H1 (cell line): ENCODE results near the gene OR10A2. TPM values are rescaled to one million over a fixed set of nuclear protein-coding genes. Genes with fewer than 3 reads are reported as not detected.

ENCODE experiments used
- CTCF ChIA-PET: fragments of 300-600 bp; sonication (Branson Sonifier 250); formaldehyde crosslinking; loops from one replicate; lab custom pipeline; 2021; ENCODE audit not compliant: partially characterized antibody; lab: Charles Lee
- POLR2A ChIA-PET: fragments of 300-600 bp; sonication (Branson Sonifier 250); formaldehyde crosslinking; loops from one replicate; lab custom pipeline; 2021; ENCODE audit warnings: inconsistent platforms; ENCODE audit not compliant: partially characterized antibody; lab: Charles Lee
- DNase-seq, 2 experiments: peaks; one replicate each; pipeline versions ENCODE4 v3.0.0 to v3.0.0-alpha.2; 2010 to 2022; ENCODE audit warnings: low spot score in 2 of 2, low read depth in 1 of 2, mixed read lengths in 1 of 2
- FAIRE-seq: peaks from 2 replicates; lab custom pipeline; 2011; peaks lifted over from hg19 to GRCh38; lab: Jason Lieb, UNC
- H2AFZ ChIP-seq: 2 replicates; pipeline ENCODE4 v1.8.1; 2012; ENCODE audit warnings: low read length, inconsistent platforms
- H2AK5ac ChIP-seq: 2 replicates; pipeline ENCODE4 v1.6.1; 2013; ENCODE audit warnings: low read depth, low read length
- H2BK120ac ChIP-seq: replicated peaks from 2 replicates; pipeline ENCODE3; 2013; ENCODE audit warnings: low read depth, low read length, inconsistent platforms
- H2BK12ac ChIP-seq: 2 replicates; pipeline ENCODE4 v1.6.1; 2013; ENCODE audit warnings: low read depth, low read length
- H2BK15ac ChIP-seq: 2 replicates; pipeline ENCODE4 v1.6.1; 2013; ENCODE audit warnings: low read length
- H2BK20ac ChIP-seq: 2 replicates; pipeline ENCODE4 v1.6.1; 2013; ENCODE audit warnings: low read length
- H2BK5ac ChIP-seq: 2 replicates; pipeline ENCODE4 v1.6.1; 2013; ENCODE audit warnings: low read depth, low read length
- H3K14ac ChIP-seq: 2 replicates; pipeline ENCODE4 v1.6.1; 2013; ENCODE audit warnings: inconsistent platforms; ENCODE audit not compliant: insufficient read length
- H3K18ac ChIP-seq: 2 replicates; pipeline ENCODE4 v1.6.1; 2013; ENCODE audit warnings: low read length; ENCODE audit errors: extremely low read depth
- H3K23ac ChIP-seq: 2 replicates; pipeline ENCODE4 v1.6.1; 2013; ENCODE audit warnings: inconsistent platforms; ENCODE audit not compliant: insufficient read length
- H3K23me2 ChIP-seq: 2 replicates; pipeline ENCODE4 v1.6.1; 2013; ENCODE audit warnings: low read depth, low read length
- H3K27ac ChIP-seq: 2 replicates; pipeline ENCODE4 v1.6.1; 2011; ENCODE audit warnings: low read depth, low read length, inconsistent platforms
- H3K27me3 ChIP-seq, 4 experiments: replicated peaks in 1 of 4; 1 replicate in 1 of 4; 2 replicates in 3 of 4; pipeline versions ENCODE4 v1.6.1 to v1.8.1; 2011 to 2013; ENCODE audit warnings: low read length in 3 of 4, mild to moderate bottlenecking in 3 of 4, inconsistent platforms in 2 of 4, mixed read lengths in 2 of 4, moderate library complexity in 1 of 4; ENCODE audit not compliant: control insufficient read depth in 3 of 4, insufficient read depth in 3 of 4; ENCODE audit errors: extremely low read depth in 1 of 4
- H3K36me3 ChIP-seq, 4 experiments: 2 replicates each; pipeline versions ENCODE4 v1.6.1 to v1.8.1; 2011 to 2013; ENCODE audit warnings: mild to moderate bottlenecking in 4 of 4, low read length in 3 of 4, moderate library complexity in 2 of 4, control low read depth in 1 of 4, inconsistent platforms in 1 of 4; ENCODE audit not compliant: insufficient read depth in 4 of 4, control insufficient read depth in 2 of 4
- H3K4ac ChIP-seq: replicated peaks from 2 replicates; pipeline ENCODE3; 2013; ENCODE audit warnings: low read length, low read depth, mixed read lengths, inconsistent platforms; ENCODE audit not compliant: insufficient read length
- H3K4me1 ChIP-seq, 4 experiments: replicated peaks in 1 of 4; 1 replicate in 1 of 4; 2 replicates in 3 of 4; pipeline versions ENCODE4 v1.6.1 to v1.8.1; 2011 to 2013; ENCODE audit warnings: low read length in 3 of 4, inconsistent platforms in 2 of 4, mixed read lengths in 1 of 4; ENCODE audit not compliant: insufficient read depth in 4 of 4, control insufficient read depth in 3 of 4
- H3K4me2 ChIP-seq, 2 experiments: 2 replicates each; pipeline versions ENCODE4 v1.6.1 to v1.8.1; 2011 to 2013; ENCODE audit warnings: low read depth in 2 of 2, low read length in 2 of 2, control low read depth in 1 of 2, inconsistent platforms in 1 of 2, mild to moderate bottlenecking in 1 of 2; ENCODE audit not compliant: insufficient read depth in 1 of 2
- H3K4me3 ChIP-seq, 4 experiments: fragments of 200-600, 300-600 bp in 1 of 4; sonication (generic), shearing (Covaris generic), sonication (Bioruptor Twin) in 1 of 4; 2 replicates each; pipeline versions ENCODE4 v1.5.1 to v1.8.1; 2011 to 2016; ENCODE audit warnings: low read length in 4 of 4, low read depth in 3 of 4, control low read depth in 2 of 4, inconsistent platforms in 2 of 4, mild to moderate bottlenecking in 2 of 4, mixed read lengths in 1 of 4, moderate library complexity in 1 of 4; ENCODE audit not compliant: insufficient read depth in 2 of 4; ENCODE audit errors: extremely low read depth in 1 of 4
- H3K56ac ChIP-seq: replicated peaks from 2 replicates; pipeline ENCODE3; 2013; ENCODE audit warnings: low read depth, mild to moderate bottlenecking, mixed read lengths, low read length, inconsistent platforms; ENCODE audit not compliant: insufficient read length
- H3K79me1 ChIP-seq: 2 replicates; pipeline ENCODE4 v1.6.1; 2013; ENCODE audit warnings: low read depth, low read length, control low read depth
- H3K79me2 ChIP-seq, 2 experiments: 2 replicates each; pipeline versions ENCODE4 v1.6.1 to v1.8.1; 2012 to 2013; ENCODE audit warnings: low read length in 2 of 2, mild to moderate bottlenecking in 2 of 2, inconsistent platforms in 1 of 2; ENCODE audit not compliant: insufficient read depth in 2 of 2, control insufficient read depth in 1 of 2
- H3K9ac ChIP-seq, 4 experiments: replicated peaks in 1 of 4; 1 replicate in 1 of 4; 2 replicates in 3 of 4; pipeline versions ENCODE4 v1.6.1 to v1.8.1; 2011 to 2013; ENCODE audit warnings: low read depth in 3 of 4, low read length in 3 of 4, control low read depth in 2 of 4, mild to moderate bottlenecking in 2 of 4, moderate library complexity in 2 of 4, inconsistent platforms in 1 of 4; ENCODE audit errors: extremely low read depth in 1 of 4
- H3K9me3 ChIP-seq, 2 experiments: 2 replicates each; pipeline versions ENCODE4 v1.6.1 to v1.8.1; 2012 to 2013; ENCODE audit warnings: mild to moderate bottlenecking in 2 of 2, moderate library complexity in 2 of 2, control low read depth in 1 of 2, inconsistent platforms in 1 of 2, low read depth in 1 of 2, low read length in 1 of 2, mixed read lengths in 1 of 2; ENCODE audit not compliant: insufficient read depth in 2 of 2
- H4K20me1 ChIP-seq, 2 experiments: replicated peaks in 1 of 2; 2 replicates each; pipeline versions ENCODE3 to v1.8.1; 2011 to 2013; ENCODE audit warnings: inconsistent platforms in 2 of 2, low read length in 2 of 2, mild to moderate bottlenecking in 1 of 2; ENCODE audit not compliant: insufficient read depth in 2 of 2, control insufficient read depth in 1 of 2
- H4K5ac ChIP-seq: 2 replicates; pipeline ENCODE4 v1.6.1; 2013; ENCODE audit warnings: low read length, low read depth, mixed read lengths, inconsistent platforms; ENCODE audit not compliant: insufficient read length
- H4K8ac ChIP-seq: 2 replicates; pipeline ENCODE4 v1.8.0; 2013; ENCODE audit warnings: mild to moderate bottlenecking, moderate library complexity, low read length, inconsistent platforms; ENCODE audit not compliant: insufficient read depth; ENCODE audit errors: extremely low read depth
- H4K91ac ChIP-seq: replicated peaks from 2 replicates; pipeline ENCODE3; 2013; ENCODE audit warnings: low read length, mixed read lengths, inconsistent platforms; ENCODE audit not compliant: insufficient read length
- RFX5 ChIP-seq: IDR thresholded peaks from 2 replicates; pipeline ENCODE4 v1.6.1; 2011; ENCODE audit warnings: low read depth, low read length, improper control_type of control experiment, borderline replicate concordance
- WGBS, 2 experiments: shearing (Covaris generic) in 1 of 2; methylation state at CpG; one replicate each; pipeline versions ENCODE4 v1.1.6 to v1.1.7; 2013 to 2015; ENCODE audit warnings: low lambda C conversion rate in 2 of 2, mixed read lengths in 2 of 2, inconsistent platforms in 1 of 2, low coverage in 1 of 2, missing lambda C conversion rate in 1 of 2; ENCODE audit not compliant: insufficient replicate concordance in 2 of 2, insufficient coverage in 1 of 2, insufficient read length in 1 of 2; ENCODE audit errors: extremely low coverage in 1 of 2, missing lambda C conversion rate in 1 of 2; 5-methylcytosine and 5-hydroxymethylcytosine counted together
- polyA plus RNA-seq, 7 experiments: library from polyadenylated mRNA; depleted of rRNA in 3 of 7; stranded (reverse) in 5 of 7; unstranded in 2 of 7; fragments of >200 nt in 5 of 7; fragments of 200-250 nt in 2 of 7; gene quantifications; 1 replicate in 5 of 7; 2 replicates in 1 of 7; 4 replicates in 1 of 7; pipeline versions ENCODE4 v1.2.1 to v1.2.3, GENCODE V29; 2011 to 2013; ENCODE audit warnings: missing spikeins in 2 of 7, mixed read lengths in 2 of 7
- total RNA-seq: library from RNA; stranded (reverse); fragmentation: NEBNext Ultra II Directional; extraction: Animal tissue kit (Norgen Biotek cat#: 25700); gene quantifications from 2 replicates; pipeline ENCODE4 v1.2.1, GENCODE V29; 2021

The OR10A2 gene
- total and polyA plus RNA-seq, 2 of the 8 experiments (the other 6 are each of a cell fraction or from before 2014, with no cell fraction given) = not detected

- whole genome bisulfite sequencing, 2 experiments = 94% methylated on average over 1 of the region's 1 CpG; no CpG with 5 or more reads in 1 of the 2 experiments
- POLR2A ChIA-PET = no interaction called here
Observed at GRCh38 chr11:6855971-6856541, 6.8 kb upstream of the OR10A2 start.

More at GRCh38 chr11:6855971-6856541, 6.8 kb upstream of the OR10A2 start:
- DNase-seq (no peak), FAIRE-seq (no peak)
- H3K4me1 ChIP-seq = no peaks in the 10 kb centered on the region
- no peak overlapping the region for H3K18ac ChIP-seq
- no peaks in the 10 kb centered on the region for H4K20me1 ChIP-seq
- H3K9ac ChIP-seq = no peak overlapping the region
- no peak overlapping the region for H3K23ac ChIP-seq
- no peak overlapping the region for H4K91ac ChIP-seq
- H3K14ac ChIP-seq = no peak overlapping the region
- H3K4me2 ChIP-seq = no peak overlapping the region
- no peak overlapping the region for H4K5ac ChIP-seq
- no peak overlapping the region for H4K8ac ChIP-seq
- 0 out of 4 replicates have a peak, but pooled peaks cover 0 to 3% of the 10 kb centered on the region in 2 experiments for H3K9me3 ChIP-seq
- no peak overlapping the region for H3K4ac ChIP-seq
- no peak overlapping the region for H2AFZ ChIP-seq
- no peak overlapping the region for H3K27ac ChIP-seq
- H3K23me2 ChIP-seq = no peaks in the 10 kb centered on the region
- H2BK20ac ChIP-seq = no peak overlapping the region
- H2BK12ac ChIP-seq = no peak overlapping the region
- H2BK120ac ChIP-seq = no peak overlapping the region
- no peak overlapping the region for H2AK5ac ChIP-seq
- H3K27me3 ChIP-seq = no peaks in the 10 kb centered on the region
- H2BK5ac ChIP-seq = no peak overlapping the region
- CTCF ChIA-PET = interaction anchor here (1.3 to 1.5 kb wide), 3 partner anchors 38 to 100 kb away, joined by 3 to 5 read pairs (median 4); no protein-coding TSS in a partner anchor
- no peak overlapping the region for H3K56ac ChIP-seq
- TF ChIP-seq RFX5 = no peak
- TF ChIP-seq, all 59 proteins: peak for 0
- Histone ChIP-seq H3K79me1 (no peaks in the 10 kb centered on the region), H3K79me2 (no peaks in the 10 kb centered on the region), H2BK15ac (no peak overlapping the region), H3K36me3 (no peaks in the 10 kb centered on the region), H3K4me3 (no peak overlapping the region)
